Esophagus (tissue), 2 donors: ENCODE results near the gene PAK2. TPM values are rescaled to one million over a fixed set of nuclear protein-coding genes. Genes with fewer than 3 reads are reported as not detected.
"Not testable (repeated sequence)": the region's sequence is repeated elsewhere in the genome, so short reads cannot be mapped to it uniquely, and the experiment has no call there.

Source experiments
- H3K27ac ChIP-seq, 2 donors: one replicate each; pipeline ENCODE4 v1.5.1; 2013; ENCODE audit warnings: low read depth in 2 of 2, mild to moderate bottlenecking in 2 of 2, inconsistent platforms in 1 of 2, low read length in 1 of 2, moderate library complexity in 1 of 2
- H3K27me3 ChIP-seq, 2 donors: one replicate each; pipeline ENCODE4 v1.6.1; 2013; ENCODE audit warnings: low read length in 2 of 2, control low read depth in 1 of 2, mild to moderate bottlenecking in 1 of 2; ENCODE audit not compliant: insufficient read depth in 2 of 2, control insufficient read depth in 1 of 2
- H3K36me3 ChIP-seq, 2 donors: one replicate each; pipeline ENCODE4 v1.6.1; 2013; ENCODE audit warnings: low read length in 1 of 2; ENCODE audit not compliant: control insufficient read depth in 2 of 2, insufficient read depth in 2 of 2
- H3K4me1 ChIP-seq, 2 donors: one replicate each; pipeline ENCODE4 v1.6.1; 2013; ENCODE audit warnings: low read length in 1 of 2; ENCODE audit not compliant: control insufficient read depth in 2 of 2, insufficient read depth in 2 of 2
- H3K4me3 ChIP-seq, 2 donors: one replicate each; pipeline ENCODE4 v1.5.1; 2013; ENCODE audit warnings: low read length in 2 of 2, mild to moderate bottlenecking in 2 of 2, low read depth in 1 of 2, moderate library complexity in 1 of 2
- H3K9me3 ChIP-seq, 2 donors: one replicate each; pipeline ENCODE4 v1.6.1; 2013; ENCODE audit warnings: mild to moderate bottlenecking in 2 of 2, low read depth in 1 of 2, low read length in 1 of 2, moderate library complexity in 1 of 2; ENCODE audit not compliant: control insufficient read depth in 2 of 2, insufficient read depth in 1 of 2
- WGBS, 2 donors: extraction: QIAGEN DNeasy Blood & Tissue Kit; methylation state at CpG; one replicate each; pipeline ENCODE4 v1.1.7; 2013; 5-methylcytosine and 5-hydroxymethylcytosine counted together
- polyA plus RNA-seq, 2 donors: library from polyadenylated mRNA; stranded (reverse); fragments of 200-250 nt; gene quantifications; one replicate each; pipeline ENCODE4 v1.2.3, GENCODE V29; 2013
- donor health status: healthy with polysubstance abuse.
- donor health status: Bipolar disorder and iron deficiency.

PAK2 gene
- polyA plus RNA-seq, 2 donors: 10.9 to 13.2 TPM

GRCh38 chr3:196796317-196796716 is 56.7 kb downstream of the PAK2 start:
- Histone ChIP-seq H3K27me3 (no peaks in the 10 kb centered on the region), H3K4me3 (no peak overlapping the region), H3K9me3 (no peaks in the 10 kb centered on the region), H3K4me1 (peaks cover 0 to 2% of the 10 kb centered on the region in 2 donors), H3K27ac (no peak overlapping the region), H3K36me3 (peaks cover 0 to 5% of the 10 kb centered on the region in 2 donors)
- WGBS, 2 donors: 97 to 100% methylated on average over 1 of the region's 1 CpG

DNA sequence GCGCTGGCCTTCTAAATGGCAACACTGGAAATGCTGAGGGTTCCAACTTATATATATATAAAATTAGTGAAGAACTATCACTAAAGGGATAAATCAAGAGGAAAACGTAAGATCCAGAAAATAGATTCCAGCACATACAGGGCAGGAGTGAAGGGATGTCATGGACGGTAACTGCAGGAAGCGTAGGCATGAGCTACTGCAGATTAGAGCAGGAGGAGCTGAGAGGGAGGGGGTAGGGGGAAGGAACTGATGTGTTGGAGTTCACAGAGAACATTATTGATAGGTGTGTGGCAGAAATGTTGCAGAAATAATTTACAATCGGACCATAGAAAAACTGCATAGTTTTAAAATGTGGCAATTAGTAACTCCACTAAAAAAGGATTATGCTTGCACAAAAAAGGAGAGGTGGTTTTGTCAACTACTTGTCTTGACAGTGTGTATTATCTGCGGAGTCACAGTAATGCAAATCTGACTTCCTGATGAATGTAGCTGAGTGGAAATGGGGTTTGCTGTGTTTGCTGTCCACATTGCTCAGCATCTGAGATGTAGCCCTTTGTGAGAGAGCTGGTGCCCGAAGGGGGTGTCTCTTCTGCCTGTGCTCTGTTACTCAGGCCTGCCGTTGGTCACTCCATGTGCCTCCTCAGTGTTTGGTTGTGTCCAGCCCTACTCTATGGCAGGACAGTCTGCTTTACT is 61.2 kb downstream of the PAK2 start:
- H3K4me3 ChIP-seq: no peak overlapping the region
- peaks cover 5% of the 10 kb centered on the region in 2 donors for H3K36me3 ChIP-seq
- no peaks in the 10 kb centered on the region for H3K4me1 ChIP-seq
- H3K27me3 ChIP-seq: no peaks in the 10 kb centered on the region
- 92 to 96% methylated on average over 8 of the region's 8 CpGs for WGBS, 2 donors
- H3K27ac ChIP-seq: no peak overlapping the region
- no peaks in the 10 kb centered on the region for H3K9me3 ChIP-seq

- no peak overlapping the region for H3K4me3 ChIP-seq
- no peaks in the 10 kb centered on the region for H3K27me3 ChIP-seq
- H3K27ac ChIP-seq: no peak overlapping the region
- peaks cover 5 to 7% of the 10 kb centered on the region in 2 donors for H3K36me3 ChIP-seq
- H3K4me1 ChIP-seq: no peaks in the 10 kb centered on the region
- WGBS, 2 donors: 81 to 83% methylated on average over 9 of the region's 9 CpGs
- H3K9me3 ChIP-seq: no peaks in the 10 kb centered on the region
These were observed 64.3 kb downstream of the PAK2 start for GRCh38 chr3:196803891-196804468.

DNA sequence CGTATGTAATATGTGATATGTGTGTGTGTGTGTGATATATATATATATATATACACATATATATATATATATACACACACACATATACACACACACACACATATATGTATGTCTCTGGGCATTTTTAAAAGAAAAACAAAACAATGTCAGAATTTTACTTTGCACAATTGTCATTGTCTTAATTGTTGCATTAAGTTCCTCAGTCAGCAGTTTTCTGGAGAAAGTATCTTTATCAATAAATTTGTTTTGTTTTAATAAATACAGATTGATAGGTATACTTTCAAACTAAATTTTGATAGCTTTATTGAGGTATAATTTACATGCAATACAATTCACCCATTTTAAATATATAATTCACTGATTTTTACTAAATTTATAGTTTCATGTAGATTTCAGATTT is 65.1 kb downstream of the PAK2 start:
- Histone ChIP-seq H3K4me1 (no peaks in the 10 kb centered on the region), H3K36me3 (peaks cover 4 to 5% of the 10 kb centered on the region in 2 donors), H3K27me3 (no peaks in the 10 kb centered on the region), H3K27ac (no peak overlapping the region), H3K9me3 (no peaks in the 10 kb centered on the region), H3K4me3 (no peak overlapping the region)
- 56 to 63% methylated on average over 1 of the region's 1 CpG for WGBS, 2 donors

- peaks cover 0 to 4% of the 10 kb centered on the region in 2 donors for H3K36me3 ChIP-seq
- WGBS, 2 donors: 89 to 96% methylated on average over 3 of the region's 3 CpGs
These were observed 71.4 kb downstream of the PAK2 start for GRCh38 chr3:196810963-196811581.

GRCh38 chr3:196812853-196813252 is 73.2 kb downstream of the PAK2 start:
- Histone ChIP-seq H3K27me3 (no peaks in the 10 kb centered on the region), H3K4me1 (no peaks in the 10 kb centered on the region), H3K9me3 (no peaks in the 10 kb centered on the region), H3K27ac (no peak overlapping the region), H3K36me3 (peaks cover 0 to 2% of the 10 kb centered on the region in 2 donors), H3K4me3 (no peak overlapping the region)
- WGBS, 2 donors: 92 to 93% methylated on average over 7 of the region's 7 CpGs

More at GRCh38 chr3:196810963-196811581, 71.4 kb downstream of the PAK2 start:
- Histone ChIP-seq H3K27ac (no peak overlapping the region), H3K9me3 (no peaks in the 10 kb centered on the region), H3K27me3 (no peaks in the 10 kb centered on the region), H3K4me1 (no peaks in the 10 kb centered on the region), H3K4me3 (no peak overlapping the region)

DNA sequence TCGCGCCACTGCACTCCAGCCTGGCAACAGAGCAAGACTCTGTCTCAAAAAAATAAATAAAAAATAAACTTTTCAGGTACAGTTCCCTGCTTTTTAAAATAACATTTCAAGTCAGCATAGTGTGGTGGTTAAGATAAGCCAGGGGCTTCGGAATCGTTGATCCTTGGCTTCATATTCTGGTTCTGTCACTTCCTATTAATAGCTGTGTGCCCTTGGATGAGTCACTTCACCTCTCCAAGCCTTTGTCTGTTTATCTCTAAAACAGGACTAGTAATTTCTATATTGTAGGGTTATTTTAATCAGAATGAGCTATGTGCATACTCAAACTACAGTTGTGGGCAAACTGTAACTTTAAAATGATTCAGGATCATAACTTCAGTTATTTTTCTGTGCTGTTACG is 74.2 kb downstream of the PAK2 start:
- H3K36me3 ChIP-seq: peaks cover 0 to 2% of the 10 kb centered on the region in 2 donors
- 84 to 87% methylated on average over 5 of the region's 5 CpGs for WGBS, 2 donors

DNA sequence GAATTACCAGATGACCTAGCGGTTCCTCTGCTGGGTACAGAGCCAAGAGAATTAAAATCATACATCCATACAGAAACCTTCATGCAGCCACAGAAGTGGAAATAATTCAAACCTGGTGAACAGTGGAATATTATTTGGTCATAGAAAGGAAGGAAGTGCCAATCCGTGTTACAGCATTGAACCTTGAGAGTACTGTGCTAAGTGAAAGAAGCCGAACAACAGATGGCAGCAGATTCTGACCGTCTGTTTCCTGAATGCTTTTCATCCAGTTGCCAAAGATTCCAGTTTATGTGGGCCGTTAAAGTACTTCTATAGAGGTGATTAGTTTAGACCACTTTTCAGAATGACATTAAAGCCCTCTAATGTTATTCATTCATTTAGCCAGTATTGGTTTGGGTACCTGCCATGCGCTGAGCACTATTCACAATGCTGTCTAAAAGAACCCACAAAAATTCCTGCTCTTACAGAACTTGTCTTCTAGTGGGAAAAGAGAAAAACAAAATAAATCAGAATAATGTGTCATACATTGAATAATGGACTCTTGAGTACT is 82.2 kb downstream of the PAK2 start:
- Histone ChIP-seq H3K9me3 (no peaks in the 10 kb centered on the region), H3K36me3 (peaks cover 10 to 16% of the 10 kb centered on the region in 2 donors), H3K27ac (no peak overlapping the region), H3K27me3 (no peaks in the 10 kb centered on the region), H3K4me3 (no peak overlapping the region), H3K4me1 (no peaks in the 10 kb centered on the region)
- 90 to 92% methylated on average over 6 of the region's 6 CpGs for WGBS, 2 donors

More for the DNA sequence above, 74.2 kb downstream of the PAK2 start:
- Histone ChIP-seq H3K27ac (no peak overlapping the region), H3K4me3 (no peak overlapping the region), H3K9me3 (no peaks in the 10 kb centered on the region), H3K4me1 (no peaks in the 10 kb centered on the region), H3K27me3 (no peaks in the 10 kb centered on the region)

GRCh38 chr3:196829651-196830050 is 90.0 kb downstream of the PAK2 start:
- H3K27me3 ChIP-seq, H3K36me3 ChIP-seq, H3K9me3 ChIP-seq, H3K4me3 ChIP-seq, H3K4me1 ChIP-seq, H3K27ac ChIP-seq: not testable (repeated sequence)
- 94 to 95% methylated on average over 3 of the region's 3 CpGs for WGBS, 2 donors
